GM23338 (cell line): ENCODE measurements around the gene CAPZB. TPM values are rescaled to one million over a fixed set of nuclear protein-coding genes. Genes with fewer than 3 reads are reported as not detected.
A peak's percentile ranks its signal among the peaks of the same experiment; 100 is the strongest.

Experiments used
- ATAC-seq: fragments of 200-7000 bp; cut with Tn5 transposase; 3 replicates; pipeline ENCODE4 v1.9.1; 2020
- DNase-seq: peaks from one replicate; pipeline ENCODE4 v3.0.0-alpha.2; 2015; ENCODE audit warnings: low spot score
- H2AFZ ChIP-seq: fragments of 200-600 bp; sonication (generic); 2 replicates; pipeline ENCODE4 v1.8.0; 2016; ENCODE audit warnings: antibody characterized with exemption, mild to moderate bottlenecking, moderate library complexity
- H3F3A ChIP-seq: fragments of 200-600 bp; sonication (generic); replicated peaks from 2 replicates; pipeline ENCODE4 v1.8.0; 2017; ENCODE audit warnings: antibody characterized with exemption, mixed run types, low read depth
- H3K27ac ChIP-seq: fragments of 200-600 bp; sonication (generic); 2 replicates; pipeline ENCODE4 v1.6.1; 2016; ENCODE audit warnings: low read depth
- H3K27me3 ChIP-seq: fragments of 200-600 bp; sonication (generic); 2 replicates; pipeline ENCODE4 v1.8.0; 2016; ENCODE audit warnings: mild to moderate bottlenecking, mixed run types, moderate library complexity; ENCODE audit not compliant: insufficient read depth
- H3K36me3 ChIP-seq: fragments of 200-600 bp; sonication (generic); 2 replicates; pipeline ENCODE4 v1.8.0; 2016; ENCODE audit warnings: mild to moderate bottlenecking; ENCODE audit not compliant: insufficient read depth
- H3K4me1 ChIP-seq: fragments of 200-600 bp; sonication (generic); 2 replicates; pipeline ENCODE4 v1.8.0; 2016; ENCODE audit warnings: mild to moderate bottlenecking, moderate library complexity; ENCODE audit not compliant: insufficient read depth
- H3K4me2 ChIP-seq: fragments of 200-600 bp; sonication (generic); 2 replicates; pipeline ENCODE4 v1.7.1; 2017; ENCODE audit warnings: mixed run types
- H3K4me3 ChIP-seq: fragments of 200-600 bp; sonication (generic); 2 replicates; pipeline ENCODE4 v1.6.1; 2016; ENCODE audit warnings: mixed run types
- H3K79me2 ChIP-seq: fragments of 200-600 bp; sonication (generic); replicated peaks from 2 replicates; pipeline ENCODE4 v1.8.0; 2017; ENCODE audit warnings: mild to moderate bottlenecking; ENCODE audit not compliant: insufficient read depth
- H3K9me2 ChIP-seq: fragments of 200-600 bp; sonication (generic); 2 replicates; pipeline ENCODE4 v1.8.0; 2017; ENCODE audit not compliant: insufficient read depth
- H4K20me1 ChIP-seq: fragments of 200-600 bp; sonication (generic); replicated peaks from 2 replicates; pipeline ENCODE4 v1.8.0; 2017; ENCODE audit warnings: mild to moderate bottlenecking; ENCODE audit not compliant: insufficient read depth
- H3K27ac Mint-ChIP-seq: 2 replicates; pipeline ENCODE4 v1.8.0; 2020; ENCODE audit warnings: inconsistent platforms, mild to moderate bottlenecking, moderate library complexity, mixed read lengths
- H3K27me3 Mint-ChIP-seq: 3 replicates; pipeline ENCODE4 v1.8.0; 2022; ENCODE audit warnings: low read depth, mild to moderate bottlenecking, moderate library complexity, mixed read lengths, inconsistent platforms; ENCODE audit not compliant: insufficient read depth, poor library complexity
- H3K36me3 Mint-ChIP-seq: 3 replicates; pipeline ENCODE4 v1.8.0; 2021; ENCODE audit warnings: low read depth, mild to moderate bottlenecking, inconsistent platforms, moderate library complexity, mixed read lengths
- H3K4me1 Mint-ChIP-seq: 3 replicates; pipeline ENCODE4 v1.8.0; 2020; ENCODE audit warnings: mild to moderate bottlenecking, inconsistent platforms, mixed read lengths
- H3K4me3 Mint-ChIP-seq: 3 replicates; pipeline ENCODE4 v1.8.0; 2021; ENCODE audit warnings: moderate library complexity, mild to moderate bottlenecking, inconsistent platforms, mixed read lengths
- H3K9me3 Mint-ChIP-seq: 3 replicates; pipeline ENCODE4 v1.8.0; 2020; ENCODE audit warnings: moderate library complexity, mild to moderate bottlenecking, inconsistent platforms, mixed read lengths
- EZH2phosphoT487 ChIP-seq: fragments of 200-600 bp; sonication (generic); IDR thresholded peaks from one replicate; pipeline ENCODE4 v1.8.1; 2018; ENCODE audit warnings: antibody characterized with exemption; ENCODE audit not compliant: unreplicated experiment
- NANOG ChIP-seq: IDR thresholded peaks from 2 replicates; pipeline ENCODE4 v1.6.1; 2016; ENCODE audit warnings: antibody characterized with exemption, borderline replicate concordance
- polyA plus RNA-seq: library from polyadenylated mRNA; unstranded; fragments of >200 nt; fragmentation: Nextera tagmentation; extraction: Ambion mirVana; gene quantifications from 2 replicates; pipeline ENCODE4 v1.2.1, GENCODE V29; 2016
- total RNA-seq: library from RNA; depleted of rRNA; stranded (reverse); fragments of >200 nt; shearing (Covaris generic); gene quantifications from 2 replicates; pipeline ENCODE4 v1.2.3, GENCODE V29; 2014
- TF ChIP-seq, protein P1 (sequence below): fragments of 250-450 bp; sonication (Bioruptor Pico); IDR thresholded peaks from 2 replicates; pipeline ENCODE4 v1.5.0; 2020; ENCODE audit warnings: mild to moderate bottlenecking, moderate library complexity
- TF ChIP-seq, protein P2 (sequence below): IDR thresholded peaks from one replicate; pipeline ENCODE4 v1.6.1; 2018; ENCODE audit warnings: antibody characterized with exemption; ENCODE audit not compliant: unreplicated experiment

Gene CAPZB
- total and polyA plus RNA-seq, 2 experiments from 2014 or later: 195 to 348 TPM

DNA sequence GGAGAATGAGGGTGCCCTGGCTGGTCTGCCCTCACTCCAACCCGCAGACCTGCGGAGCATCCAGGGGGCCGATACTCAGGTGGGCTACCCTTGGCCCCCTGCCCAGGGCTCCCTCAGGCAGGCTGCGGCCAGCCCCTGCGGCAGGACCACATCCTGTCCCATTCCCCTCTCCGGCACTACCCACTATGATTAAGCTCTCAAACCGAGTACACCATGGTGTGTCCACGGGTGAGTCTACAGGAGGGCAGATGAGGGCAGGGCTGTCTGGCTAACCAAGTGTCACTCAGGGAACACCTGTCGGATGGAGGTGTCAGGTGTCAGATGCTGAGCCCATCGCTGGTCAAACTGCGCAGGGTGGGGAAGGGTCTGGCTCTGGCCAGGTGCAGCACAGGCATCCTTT, 126.0 kb downstream of the CAPZB start (continued):
- TF ChIP-seq, protein P1, sequence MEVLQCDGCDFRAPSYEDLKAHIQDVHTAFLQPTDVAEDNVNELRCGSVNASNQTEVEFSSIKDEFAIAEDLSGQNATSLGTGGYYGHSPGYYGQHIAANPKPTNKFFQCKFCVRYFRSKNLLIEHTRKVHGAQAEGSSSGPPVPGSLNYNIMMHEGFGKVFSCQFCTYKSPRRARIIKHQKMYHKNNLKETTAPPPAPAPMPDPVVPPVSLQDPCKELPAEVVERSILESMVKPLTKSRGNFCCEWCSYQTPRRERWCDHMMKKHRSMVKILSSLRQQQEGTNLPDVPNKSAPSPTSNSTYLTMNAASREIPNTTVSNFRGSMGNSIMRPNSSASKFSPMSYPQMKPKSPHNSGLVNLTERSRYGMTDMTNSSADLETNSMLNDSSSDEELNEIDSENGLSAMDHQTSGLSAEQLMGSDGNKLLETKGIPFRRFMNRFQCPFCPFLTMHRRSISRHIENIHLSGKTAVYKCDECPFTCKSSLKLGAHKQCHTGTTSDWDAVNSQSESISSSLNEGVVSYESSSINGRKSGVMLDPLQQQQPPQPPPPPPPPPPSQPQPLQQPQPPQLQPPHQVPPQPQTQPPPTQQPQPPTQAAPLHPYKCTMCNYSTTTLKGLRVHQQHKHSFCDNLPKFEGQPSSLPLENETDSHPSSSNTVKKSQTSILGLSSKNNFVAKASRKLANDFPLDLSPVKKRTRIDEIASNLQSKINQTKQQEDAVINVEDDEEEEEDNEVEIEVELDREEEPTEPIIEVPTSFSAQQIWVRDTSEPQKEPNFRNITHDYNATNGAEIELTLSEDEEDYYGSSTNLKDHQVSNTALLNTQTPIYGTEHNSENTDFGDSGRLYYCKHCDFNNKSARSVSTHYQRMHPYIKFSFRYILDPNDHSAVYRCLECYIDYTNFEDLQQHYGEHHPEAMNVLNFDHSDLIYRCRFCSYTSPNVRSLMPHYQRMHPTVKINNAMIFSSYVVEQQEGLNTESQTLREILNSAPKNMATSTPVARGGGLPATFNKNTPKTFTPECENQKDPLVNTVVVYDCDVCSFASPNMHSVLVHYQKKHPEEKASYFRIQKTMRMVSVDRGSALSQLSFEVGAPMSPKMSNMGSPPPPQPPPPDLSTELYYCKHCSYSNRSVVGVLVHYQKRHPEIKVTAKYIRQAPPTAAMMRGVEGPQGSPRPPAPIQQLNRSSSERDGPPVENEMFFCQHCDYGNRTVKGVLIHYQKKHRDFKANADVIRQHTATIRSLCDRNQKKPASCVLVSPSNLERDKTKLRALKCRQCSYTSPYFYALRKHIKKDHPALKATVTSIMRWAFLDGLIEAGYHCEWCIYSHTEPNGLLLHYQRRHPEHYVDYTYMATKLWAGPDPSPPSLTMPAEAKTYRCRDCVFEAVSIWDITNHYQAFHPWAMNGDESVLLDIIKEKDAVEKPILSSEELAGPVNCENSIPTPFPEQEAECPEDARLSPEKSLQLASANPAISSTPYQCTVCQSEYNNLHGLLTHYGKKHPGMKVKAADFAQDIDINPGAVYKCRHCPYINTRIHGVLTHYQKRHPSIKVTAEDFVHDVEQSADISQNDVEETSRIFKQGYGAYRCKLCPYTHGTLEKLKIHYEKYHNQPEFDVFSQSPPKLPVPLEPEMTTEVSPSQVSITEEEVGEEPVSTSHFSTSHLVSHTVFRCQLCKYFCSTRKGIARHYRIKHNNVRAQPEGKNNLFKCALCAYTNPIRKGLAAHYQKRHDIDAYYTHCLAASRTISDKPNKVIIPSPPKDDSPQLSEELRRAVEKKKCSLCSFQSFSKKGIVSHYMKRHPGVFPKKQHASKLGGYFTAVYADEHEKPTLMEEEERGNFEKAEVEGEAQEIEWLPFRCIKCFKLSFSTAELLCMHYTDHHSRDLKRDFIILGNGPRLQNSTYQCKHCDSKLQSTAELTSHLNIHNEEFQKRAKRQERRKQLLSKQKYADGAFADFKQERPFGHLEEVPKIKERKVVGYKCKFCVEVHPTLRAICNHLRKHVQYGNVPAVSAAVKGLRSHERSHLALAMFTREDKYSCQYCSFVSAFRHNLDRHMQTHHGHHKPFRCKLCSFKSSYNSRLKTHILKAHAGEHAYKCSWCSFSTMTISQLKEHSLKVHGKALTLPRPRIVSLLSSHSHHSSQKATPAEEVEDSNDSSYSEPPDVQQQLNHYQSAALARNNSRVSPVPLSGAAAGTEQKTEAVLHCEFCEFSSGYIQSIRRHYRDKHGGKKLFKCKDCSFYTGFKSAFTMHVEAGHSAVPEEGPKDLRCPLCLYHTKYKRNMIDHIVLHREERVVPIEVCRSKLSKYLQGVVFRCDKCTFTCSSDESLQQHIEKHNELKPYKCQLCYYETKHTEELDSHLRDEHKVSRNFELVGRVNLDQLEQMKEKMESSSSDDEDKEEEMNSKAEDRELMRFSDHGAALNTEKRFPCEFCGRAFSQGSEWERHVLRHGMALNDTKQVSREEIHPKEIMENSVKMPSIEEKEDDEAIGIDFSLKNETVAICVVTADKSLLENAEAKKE (CRISPR knock-in tag): no peak
- TF ChIP-seq, protein P2, sequence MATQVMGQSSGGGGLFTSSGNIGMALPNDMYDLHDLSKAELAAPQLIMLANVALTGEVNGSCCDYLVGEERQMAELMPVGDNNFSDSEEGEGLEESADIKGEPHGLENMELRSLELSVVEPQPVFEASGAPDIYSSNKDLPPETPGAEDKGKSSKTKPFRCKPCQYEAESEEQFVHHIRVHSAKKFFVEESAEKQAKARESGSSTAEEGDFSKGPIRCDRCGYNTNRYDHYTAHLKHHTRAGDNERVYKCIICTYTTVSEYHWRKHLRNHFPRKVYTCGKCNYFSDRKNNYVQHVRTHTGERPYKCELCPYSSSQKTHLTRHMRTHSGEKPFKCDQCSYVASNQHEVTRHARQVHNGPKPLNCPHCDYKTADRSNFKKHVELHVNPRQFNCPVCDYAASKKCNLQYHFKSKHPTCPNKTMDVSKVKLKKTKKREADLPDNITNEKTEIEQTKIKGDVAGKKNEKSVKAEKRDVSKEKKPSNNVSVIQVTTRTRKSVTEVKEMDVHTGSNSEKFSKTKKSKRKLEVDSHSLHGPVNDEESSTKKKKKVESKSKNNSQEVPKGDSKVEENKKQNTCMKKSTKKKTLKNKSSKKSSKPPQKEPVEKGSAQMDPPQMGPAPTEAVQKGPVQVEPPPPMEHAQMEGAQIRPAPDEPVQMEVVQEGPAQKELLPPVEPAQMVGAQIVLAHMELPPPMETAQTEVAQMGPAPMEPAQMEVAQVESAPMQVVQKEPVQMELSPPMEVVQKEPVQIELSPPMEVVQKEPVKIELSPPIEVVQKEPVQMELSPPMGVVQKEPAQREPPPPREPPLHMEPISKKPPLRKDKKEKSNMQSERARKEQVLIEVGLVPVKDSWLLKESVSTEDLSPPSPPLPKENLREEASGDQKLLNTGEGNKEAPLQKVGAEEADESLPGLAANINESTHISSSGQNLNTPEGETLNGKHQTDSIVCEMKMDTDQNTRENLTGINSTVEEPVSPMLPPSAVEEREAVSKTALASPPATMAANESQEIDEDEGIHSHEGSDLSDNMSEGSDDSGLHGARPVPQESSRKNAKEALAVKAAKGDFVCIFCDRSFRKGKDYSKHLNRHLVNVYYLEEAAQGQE: no peak

DNA sequence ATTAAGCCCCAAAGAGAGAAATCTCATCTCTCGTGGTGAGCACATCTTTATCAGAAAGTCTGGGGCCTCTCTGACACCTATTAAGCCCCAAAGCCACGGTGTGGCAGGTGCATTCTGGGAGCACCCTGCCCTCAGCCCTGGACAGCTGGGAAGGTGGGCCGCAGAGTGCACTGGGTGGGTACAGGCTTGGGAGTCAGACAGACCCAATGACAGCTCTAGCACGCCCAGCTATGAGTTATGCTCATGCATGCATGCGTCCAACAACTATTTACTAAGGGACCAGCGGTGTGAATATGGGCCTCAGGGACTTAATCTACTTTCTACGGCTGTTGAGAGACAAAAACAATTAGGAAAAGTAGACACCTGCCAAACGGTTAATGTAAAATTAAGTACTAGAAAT, 126.6 kb downstream of the CAPZB start:
- H3K4me3 ChIP-seq: no peak overlapping the region
- TF ChIP-seq, protein P1 (CRISPR knock-in tag): no peak
- no peak for TF ChIP-seq EZH2phosphoT487
- no peak for TF ChIP-seq NANOG

More for the DNA sequence above, 126.6 kb downstream of the CAPZB start:
- H3K9me3 Mint-ChIP-seq: no peaks in the 10 kb centered on the region
- Histone ChIP-seq H3K36me3 (no peaks in the 10 kb centered on the region), H3K27me3 (no peaks in the 10 kb centered on the region), H3F3A (0 out of 2 replicates have a peak, but pooled peaks cover 13% of the 10 kb centered on the region), H4K20me1 (peaks cover 39% of the 10 kb centered on the region), H2AFZ (no peak overlapping the region), H3K4me1 (peaks cover 12% of the 10 kb centered on the region), H3K79me2 (peaks cover 60% of the 10 kb centered on the region), H3K27ac (0 out of 2 replicates have a peak overlapping the region, but pooled peaks have one; percentile 14), H3K9me2 (no peaks in the 10 kb centered on the region), H3K4me2 (no peak overlapping the region)
- peaks cover 38% of the 10 kb centered on the region for H3K4me1 Mint-ChIP-seq
- ATAC-seq: no peak
- peaks cover 37% of the 10 kb centered on the region for H3K36me3 Mint-ChIP-seq
- H3K27me3 Mint-ChIP-seq: peaks cover 17% of the 10 kb centered on the region
- no peak overlapping the region for H3K4me3 Mint-ChIP-seq
- no peak for DNase-seq
- no peak overlapping the region for H3K27ac Mint-ChIP-seq
